HL-60 (cell line): Measurements from ENCODE around the gene TBATA.

ENCODE experiments used
- GABPA ChIP-seq: IDR thresholded peaks from 2 replicates; pipeline ENCODE4 v1.6.1; 2012; ENCODE audit warnings: low read depth
- POLR2AphosphoS5 ChIP-seq: IDR thresholded peaks from 2 replicates; pipeline ENCODE4 v1.6.1; 2012; ENCODE audit warnings: low read depth
- TF ChIP-seq, protein P1 (sequence below): IDR thresholded peaks from one replicate; pipeline ENCODE4 v1.5.1; 2011; ENCODE audit warnings: low read length, control low read depth, inconsistent platforms; ENCODE audit not compliant: insufficient read depth
- TF ChIP-seq, protein P2 (sequence below): IDR thresholded peaks from 2 replicates; pipeline ENCODE4 v1.6.1; 2012; ENCODE audit warnings: low read depth; ENCODE audit not compliant: insufficient replicate concordance

DNA sequence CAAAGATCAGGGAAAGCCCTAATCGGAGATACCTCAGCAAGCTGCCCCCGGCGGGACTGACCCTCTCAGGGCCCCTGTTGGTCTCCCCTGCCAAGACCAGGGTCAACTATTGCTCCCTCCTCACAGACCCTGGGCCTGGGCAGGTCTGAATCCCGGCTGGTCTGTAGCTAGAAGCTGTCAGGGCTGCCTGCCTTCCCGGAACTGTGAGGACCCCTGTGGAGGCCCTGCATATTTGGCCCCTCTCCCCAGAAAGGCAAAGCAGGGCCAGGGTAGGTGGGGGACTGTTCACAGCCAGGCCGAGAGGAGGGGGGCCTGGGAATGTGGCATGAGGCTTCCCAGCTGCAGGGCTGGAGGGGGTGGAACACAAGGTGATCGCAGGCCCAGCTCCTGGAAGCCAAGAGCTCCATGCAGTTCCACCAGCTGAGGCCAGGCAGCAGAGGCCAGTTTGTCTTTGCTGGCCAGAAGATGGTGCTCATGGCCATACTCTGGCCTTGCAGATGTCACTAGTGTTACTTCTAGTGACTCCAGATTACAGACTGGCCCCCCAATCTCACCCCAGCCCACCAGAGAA, 24.1 kb downstream of the TBATA start:
- TF ChIP-seq, protein P1, sequence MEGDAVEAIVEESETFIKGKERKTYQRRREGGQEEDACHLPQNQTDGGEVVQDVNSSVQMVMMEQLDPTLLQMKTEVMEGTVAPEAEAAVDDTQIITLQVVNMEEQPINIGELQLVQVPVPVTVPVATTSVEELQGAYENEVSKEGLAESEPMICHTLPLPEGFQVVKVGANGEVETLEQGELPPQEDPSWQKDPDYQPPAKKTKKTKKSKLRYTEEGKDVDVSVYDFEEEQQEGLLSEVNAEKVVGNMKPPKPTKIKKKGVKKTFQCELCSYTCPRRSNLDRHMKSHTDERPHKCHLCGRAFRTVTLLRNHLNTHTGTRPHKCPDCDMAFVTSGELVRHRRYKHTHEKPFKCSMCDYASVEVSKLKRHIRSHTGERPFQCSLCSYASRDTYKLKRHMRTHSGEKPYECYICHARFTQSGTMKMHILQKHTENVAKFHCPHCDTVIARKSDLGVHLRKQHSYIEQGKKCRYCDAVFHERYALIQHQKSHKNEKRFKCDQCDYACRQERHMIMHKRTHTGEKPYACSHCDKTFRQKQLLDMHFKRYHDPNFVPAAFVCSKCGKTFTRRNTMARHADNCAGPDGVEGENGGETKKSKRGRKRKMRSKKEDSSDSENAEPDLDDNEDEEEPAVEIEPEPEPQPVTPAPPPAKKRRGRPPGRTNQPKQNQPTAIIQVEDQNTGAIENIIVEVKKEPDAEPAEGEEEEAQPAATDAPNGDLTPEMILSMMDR: no peak
- TF ChIP-seq POLR2AphosphoS5 (no peak), GABPA (no peak)
- TF ChIP-seq, protein P2, sequence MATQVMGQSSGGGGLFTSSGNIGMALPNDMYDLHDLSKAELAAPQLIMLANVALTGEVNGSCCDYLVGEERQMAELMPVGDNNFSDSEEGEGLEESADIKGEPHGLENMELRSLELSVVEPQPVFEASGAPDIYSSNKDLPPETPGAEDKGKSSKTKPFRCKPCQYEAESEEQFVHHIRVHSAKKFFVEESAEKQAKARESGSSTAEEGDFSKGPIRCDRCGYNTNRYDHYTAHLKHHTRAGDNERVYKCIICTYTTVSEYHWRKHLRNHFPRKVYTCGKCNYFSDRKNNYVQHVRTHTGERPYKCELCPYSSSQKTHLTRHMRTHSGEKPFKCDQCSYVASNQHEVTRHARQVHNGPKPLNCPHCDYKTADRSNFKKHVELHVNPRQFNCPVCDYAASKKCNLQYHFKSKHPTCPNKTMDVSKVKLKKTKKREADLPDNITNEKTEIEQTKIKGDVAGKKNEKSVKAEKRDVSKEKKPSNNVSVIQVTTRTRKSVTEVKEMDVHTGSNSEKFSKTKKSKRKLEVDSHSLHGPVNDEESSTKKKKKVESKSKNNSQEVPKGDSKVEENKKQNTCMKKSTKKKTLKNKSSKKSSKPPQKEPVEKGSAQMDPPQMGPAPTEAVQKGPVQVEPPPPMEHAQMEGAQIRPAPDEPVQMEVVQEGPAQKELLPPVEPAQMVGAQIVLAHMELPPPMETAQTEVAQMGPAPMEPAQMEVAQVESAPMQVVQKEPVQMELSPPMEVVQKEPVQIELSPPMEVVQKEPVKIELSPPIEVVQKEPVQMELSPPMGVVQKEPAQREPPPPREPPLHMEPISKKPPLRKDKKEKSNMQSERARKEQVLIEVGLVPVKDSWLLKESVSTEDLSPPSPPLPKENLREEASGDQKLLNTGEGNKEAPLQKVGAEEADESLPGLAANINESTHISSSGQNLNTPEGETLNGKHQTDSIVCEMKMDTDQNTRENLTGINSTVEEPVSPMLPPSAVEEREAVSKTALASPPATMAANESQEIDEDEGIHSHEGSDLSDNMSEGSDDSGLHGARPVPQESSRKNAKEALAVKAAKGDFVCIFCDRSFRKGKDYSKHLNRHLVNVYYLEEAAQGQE: no peak
